HG03558 (cell line): Measurements from ENCODE around the gene ATRIP.

Experiments
- ATAC-seq: cut with Tn5 transposase; IDR thresholded peaks from one replicate; pipeline ENCODE4 v1.9.1; 2021; ENCODE audit warnings: moderate number of reproducible peaks; ENCODE audit not compliant: unreplicated experiment; ENCODE audit errors: extremely low read depth

Gene ATRIP

GRCh38 chr3:48492461-48493202 is 46.1 kb downstream of the ATRIP start:
- ATAC-seq: no peak

GRCh38 chr3:48493203-48493501 is 46.6 kb downstream of the ATRIP start:
- ATAC-seq: no peak

- no peak for ATAC-seq
Measured at GRCh38 chr3:48500656-48501055, 54.1 kb downstream of the ATRIP start.

- no peak for ATAC-seq
Measured at GRCh38 chr3:48501196-48501595, 54.7 kb downstream of the ATRIP start.

GRCh38 chr3:48502121-48502520 is 55.6 kb downstream of the ATRIP start:
- ATAC-seq: no peak

- ATAC-seq: no peak
Measured at GRCh38 chr3:48502728-48503168, 56.2 kb downstream of the ATRIP start.

GRCh38 chr3:48503401-48504050 is 57.0 kb downstream of the ATRIP start:
- ATAC-seq: no peak

- no peak for ATAC-seq
Measured at GRCh38 chr3:48504051-48504946, 57.8 kb downstream of the ATRIP start, which contains the start of gene SHISA5. Gene SHISA5 (minus strand): TSS chr3:48504174. CDS start chr3:48504094, 80 bp downstream.

GRCh38 chr3:48505146-48505545 is 58.6 kb downstream of the ATRIP start:
- ATAC-seq: no peak

GRCh38 chr3:48505968-48506504 is 59.5 kb downstream of the ATRIP start:
- no peak for ATAC-seq

GRCh38 chr3:48507256-48508061 is 60.9 kb downstream of the ATRIP start:
- ATAC-seq: no peak

- ATAC-seq: no peak
Measured at GRCh38 chr3:48511551-48511950, 65.0 kb downstream of the ATRIP start.

GRCh38 chr3:48514431-48515227 is 68.1 kb downstream of the ATRIP start:
- no peak for ATAC-seq
